MG63 (cell line): ENCODE results near the gene MTM1. TPM values are rescaled to one million over a fixed set of nuclear protein-coding genes. Genes with fewer than 3 reads are reported as not detected.

ENCODE experiments used
- DNase-seq: peaks from one replicate; pipeline ENCODE4 v3.0.0-alpha.2; 2020
- H3K27me3 ChIP-seq: fragments of 250-450 bp; sonication (Bioruptor Pico); 2 replicates; pipeline ENCODE4 v1.5.1; 2020; ENCODE audit warnings: mild to moderate bottlenecking, moderate library complexity
- H3K36me3 ChIP-seq: fragments of 250-450 bp; sonication (Bioruptor Pico); 2 replicates; pipeline ENCODE4 v1.5.1; 2020; ENCODE audit warnings: mild to moderate bottlenecking, moderate library complexity
- H3K4me3 ChIP-seq: fragments of 250-450 bp; sonication (Bioruptor Pico); 2 replicates; pipeline ENCODE4 v1.5.1; 2020; ENCODE audit warnings: mild to moderate bottlenecking, moderate library complexity
- H3K9me3 ChIP-seq: fragments of 250-450 bp; sonication (Bioruptor Pico); 2 replicates; pipeline ENCODE4 v1.5.1; 2020; ENCODE audit warnings: mild to moderate bottlenecking, moderate library complexity
- total RNA-seq: library from RNA; depleted of rRNA; stranded (reverse); fragments of >200 nt; shearing (Covaris generic); gene quantifications from 2 replicates; pipeline ENCODE4 v1.2.3, GENCODE V29; 2014; ENCODE audit warnings: low replicate concordance

Gene MTM1
- total RNA-seq, 1 experiment from 2014 or later = 8.7 TPM

GRCh38 chrX:150544835-150545770 lies 23.3 kb upstream of the MTM1 start:
- no peak for DNase-seq
- no peak overlapping the region for H3K4me3 ChIP-seq
- H3K9me3 ChIP-seq = no peaks in the 10 kb centered on the region
- H3K27me3 ChIP-seq = no peaks in the 10 kb centered on the region
- H3K36me3 ChIP-seq = no peaks in the 10 kb centered on the region

DNA sequence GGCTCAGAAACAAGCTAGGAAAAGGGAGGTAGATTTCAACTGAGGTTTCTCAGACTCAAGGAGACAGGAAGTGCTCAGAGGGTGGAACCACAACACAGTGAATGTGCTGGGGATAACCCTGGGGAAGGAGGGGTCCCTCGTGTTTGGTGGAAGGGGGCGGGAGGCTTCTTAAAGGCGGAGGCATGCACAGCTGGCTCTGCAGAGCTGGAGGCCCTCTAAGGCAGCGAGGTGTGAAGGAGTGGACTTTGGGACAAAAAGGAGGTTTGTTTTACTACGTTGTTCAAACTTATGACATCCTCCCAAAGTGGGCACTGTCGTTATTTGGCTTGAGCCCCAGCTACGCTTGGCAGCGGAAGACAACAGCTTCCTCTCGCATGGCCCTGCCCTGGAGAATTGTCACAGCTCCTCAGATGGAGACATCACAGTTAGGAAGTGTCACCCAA lies 21.7 kb upstream of the MTM1 start:
- H3K36me3 ChIP-seq = no peaks in the 10 kb centered on the region
- H3K4me3 ChIP-seq = no peak overlapping the region
- H3K27me3 ChIP-seq = no peaks in the 10 kb centered on the region
- peak; percentile 14 for DNase-seq
- H3K9me3 ChIP-seq = no peaks in the 10 kb centered on the region

- Histone ChIP-seq H3K36me3 (no peaks in the 10 kb centered on the region), H3K4me3 (peak overlapping the region; percentile 15), H3K9me3 (no peaks in the 10 kb centered on the region), H3K27me3 (no peaks in the 10 kb centered on the region)
- peak; percentile 80 for DNase-seq
These were observed 20.9 kb upstream of the MTM1 start for GRCh38 chrX:150547375-150548115.

DNA sequence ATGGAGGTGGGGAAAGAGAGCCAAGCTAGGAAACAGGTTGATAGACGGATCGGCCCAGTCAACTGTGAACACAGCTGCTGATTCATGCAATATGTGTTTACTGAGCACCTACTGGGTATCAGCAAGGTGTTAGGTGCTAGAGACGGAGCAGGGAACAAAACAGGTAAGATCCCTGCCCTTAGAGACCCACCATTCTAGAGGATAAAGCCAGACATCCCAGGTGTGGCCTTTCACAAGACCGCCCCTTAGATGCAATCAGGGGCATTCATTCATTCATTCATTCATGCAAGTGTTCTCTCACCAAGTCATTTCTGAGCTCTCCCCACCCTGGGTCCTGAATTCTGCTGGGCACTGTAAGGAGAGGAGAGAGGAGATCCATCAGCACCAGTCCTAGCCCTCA lies 20.2 kb upstream of the MTM1 start:
- peak overlapping the region; percentile 15; the same call in 1 of the 2 replicates for H3K4me3 ChIP-seq
- no peaks in the 10 kb centered on the region for H3K36me3 ChIP-seq
- H3K27me3 ChIP-seq = no peaks in the 10 kb centered on the region
- no peaks in the 10 kb centered on the region for H3K9me3 ChIP-seq
- DNase-seq = no peak

- Histone ChIP-seq H3K9me3 (no peaks in the 10 kb centered on the region), H3K4me3 (no peak overlapping the region), H3K27me3 (no peaks in the 10 kb centered on the region), H3K36me3 (no peaks in the 10 kb centered on the region)
- DNase-seq = peak; percentile 60
These were observed 19.7 kb upstream of the MTM1 start for GRCh38 chrX:150548684-150549083.

DNA sequence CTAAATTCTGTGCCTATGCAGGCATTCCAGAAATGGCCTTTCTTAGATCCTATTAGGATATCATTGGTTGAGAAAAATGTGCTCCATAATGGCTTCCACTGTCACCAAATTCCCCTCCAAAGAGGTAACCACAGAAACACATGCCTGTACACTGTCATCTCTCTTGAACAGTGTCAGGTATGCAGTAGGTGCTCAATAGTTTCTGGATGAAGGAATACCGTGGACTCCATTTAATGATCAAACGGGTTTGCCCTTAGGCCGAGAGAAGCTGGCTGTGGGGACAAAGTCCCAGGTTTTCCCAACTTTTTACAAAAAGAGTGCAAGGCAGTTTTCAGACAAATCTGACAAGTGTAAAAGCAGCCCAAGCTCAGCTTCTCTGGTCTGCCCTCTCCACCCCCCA lies 16.5 kb upstream of the MTM1 start:
- Histone ChIP-seq H3K9me3 (no peaks in the 10 kb centered on the region), H3K27me3 (no peaks in the 10 kb centered on the region), H3K36me3 (no peaks in the 10 kb centered on the region), H3K4me3 (no peak overlapping the region)
- DNase-seq = no peak

- H3K27me3 ChIP-seq = no peaks in the 10 kb centered on the region
- H3K36me3 ChIP-seq = no peaks in the 10 kb centered on the region
- H3K4me3 ChIP-seq = no peak overlapping the region
- H3K9me3 ChIP-seq = no peaks in the 10 kb centered on the region
- DNase-seq = no peak
These were observed 10.0 kb upstream of the MTM1 start for GRCh38 chrX:150558424-150558823.

- Histone ChIP-seq H3K27me3 (no peaks in the 10 kb centered on the region), H3K9me3 (no peaks in the 10 kb centered on the region), H3K36me3 (no peaks in the 10 kb centered on the region), H3K4me3 (no peak overlapping the region)
- no peak for DNase-seq
These were observed 3.6 kb upstream of the MTM1 start for GRCh38 chrX:150564838-150565237.

DNA sequence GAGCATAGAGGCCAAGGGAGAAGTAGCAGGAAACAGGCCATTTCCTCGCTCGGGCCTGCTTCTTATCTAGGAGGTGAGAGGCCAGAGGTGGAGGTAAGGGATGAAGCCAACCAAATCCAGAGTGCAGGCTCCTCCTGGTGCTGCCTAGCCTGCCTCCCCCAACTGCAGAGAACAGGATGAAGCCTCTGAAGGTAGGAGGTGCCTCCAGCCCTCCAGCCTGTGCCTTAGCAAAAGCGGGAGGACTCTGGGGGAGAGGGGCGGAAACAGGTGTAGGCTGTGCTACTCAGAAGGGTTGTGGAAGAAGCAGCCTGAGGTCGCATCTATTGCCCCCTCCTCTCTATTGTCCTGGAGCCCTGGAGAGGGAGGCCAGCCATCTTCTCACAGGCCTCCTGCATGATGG lies 2.9 kb upstream of the MTM1 start:
- no peaks in the 10 kb centered on the region for H3K36me3 ChIP-seq
- no peaks in the 10 kb centered on the region for H3K27me3 ChIP-seq
- H3K4me3 ChIP-seq = no peak overlapping the region
- DNase-seq = no peak
- H3K9me3 ChIP-seq = no peaks in the 10 kb centered on the region

DNA sequence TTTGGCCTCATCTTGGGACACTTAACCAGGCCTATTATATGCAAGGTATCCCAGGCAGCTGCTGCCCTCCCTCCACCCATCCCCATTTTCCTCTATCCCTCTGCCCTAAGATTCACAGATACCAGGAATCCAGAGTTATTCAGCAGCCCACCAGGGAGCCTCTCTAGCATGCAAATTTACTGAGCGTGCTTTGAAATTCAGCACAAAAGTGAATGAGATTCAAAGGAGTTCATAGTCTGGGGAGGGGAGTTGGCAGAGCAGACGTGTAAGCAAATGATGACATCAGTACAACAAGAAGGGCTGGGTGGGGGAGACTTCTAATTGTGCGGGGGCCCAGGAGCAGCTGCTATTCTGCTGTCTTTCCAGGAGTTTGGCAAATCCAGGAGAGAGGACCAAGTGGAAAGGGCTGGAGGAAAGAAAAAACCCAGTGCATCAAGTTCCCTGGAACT lies 1.7 kb upstream of the MTM1 start:
- H3K4me3 ChIP-seq = no peak overlapping the region
- no peak for DNase-seq
- no peaks in the 10 kb centered on the region for H3K36me3 ChIP-seq
- no peaks in the 10 kb centered on the region for H3K27me3 ChIP-seq
- no peaks in the 10 kb centered on the region for H3K9me3 ChIP-seq

GRCh38 chrX:150567645-150568319 lies 639 bp upstream of the MTM1 start:
- DNase-seq = no peak
- H3K27me3 ChIP-seq = no peaks in the 10 kb centered on the region
- no peaks in the 10 kb centered on the region for H3K9me3 ChIP-seq
- H3K36me3 ChIP-seq = no peaks in the 10 kb centered on the region
- peak overlapping the region; percentile 33 for H3K4me3 ChIP-seq

DNA sequence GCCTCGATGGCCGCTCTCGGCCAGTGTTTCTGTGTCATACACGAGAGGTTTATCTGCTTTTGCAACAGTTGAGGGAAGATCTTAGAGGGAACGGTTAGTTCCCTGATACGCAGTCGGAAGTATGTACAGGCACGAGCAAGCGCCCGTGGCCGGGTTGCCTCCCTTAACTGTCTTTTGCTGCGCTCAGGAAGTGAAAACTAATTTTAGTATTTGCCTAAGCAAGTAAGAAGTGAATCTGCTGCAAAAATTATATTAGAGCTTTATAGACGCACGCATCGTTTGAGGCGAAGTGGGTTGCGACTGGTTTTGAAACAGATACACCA lies 695 bp downstream of the MTM1 start:
- H3K36me3 ChIP-seq = no peaks in the 10 kb centered on the region
- no peaks in the 10 kb centered on the region for H3K9me3 ChIP-seq
- DNase-seq = no peak
- H3K4me3 ChIP-seq = peak overlapping the region; percentile 71
- H3K27me3 ChIP-seq = no peaks in the 10 kb centered on the region

DNA sequence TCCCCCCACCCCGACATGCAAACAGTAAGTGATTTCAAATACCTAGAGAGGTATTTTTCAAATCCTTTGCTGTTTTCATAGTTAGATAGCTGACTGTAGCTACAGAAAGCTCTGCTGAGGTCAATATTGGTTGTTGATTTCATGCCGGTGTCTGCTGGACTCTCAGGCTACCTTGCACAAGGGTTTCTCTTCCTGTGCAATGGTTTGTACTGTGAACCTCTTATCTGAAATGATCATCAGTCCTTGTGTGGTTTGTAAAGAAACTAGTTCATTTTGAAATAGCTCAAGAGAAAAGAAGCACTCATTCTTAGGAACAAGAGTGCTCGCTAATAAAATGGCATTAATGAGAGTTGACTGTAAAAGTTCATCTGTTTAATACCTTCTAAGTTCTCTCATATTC lies 2.1 kb downstream of the MTM1 start:
- Histone ChIP-seq H3K27me3 (no peaks in the 10 kb centered on the region), H3K4me3 (no peak overlapping the region), H3K9me3 (no peaks in the 10 kb centered on the region), H3K36me3 (no peaks in the 10 kb centered on the region)
- DNase-seq = no peak

DNA sequence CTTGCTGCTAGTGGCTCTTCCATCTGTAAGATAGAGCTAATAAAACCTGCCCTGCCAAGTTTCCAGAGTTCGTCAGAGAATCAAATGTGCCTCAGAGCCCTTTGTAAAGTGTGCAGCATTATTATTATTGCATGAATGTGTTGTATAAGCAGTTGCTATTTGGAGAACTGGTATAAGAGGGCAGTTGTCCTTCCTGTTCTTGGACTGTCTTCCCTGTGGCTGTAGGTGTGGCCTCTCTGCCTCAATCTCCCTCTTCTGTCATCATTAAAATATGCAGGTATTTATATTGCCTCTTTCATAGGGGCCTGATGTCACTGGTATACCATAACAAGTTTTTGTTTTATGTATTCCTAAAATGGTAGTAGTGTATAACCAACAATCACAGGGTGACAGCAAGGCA lies 3.8 kb downstream of the MTM1 start:
- no peak for DNase-seq
- Histone ChIP-seq H3K36me3 (no peaks in the 10 kb centered on the region), H3K27me3 (no peaks in the 10 kb centered on the region), H3K9me3 (no peaks in the 10 kb centered on the region), H3K4me3 (no peak overlapping the region)

- Histone ChIP-seq H3K9me3 (no peaks in the 10 kb centered on the region), H3K36me3 (no peaks in the 10 kb centered on the region), H3K4me3 (no peak overlapping the region), H3K27me3 (no peaks in the 10 kb centered on the region)
- no peak for DNase-seq
These were observed 4.7 kb downstream of the MTM1 start for GRCh38 chrX:150573106-150573505.

DNA sequence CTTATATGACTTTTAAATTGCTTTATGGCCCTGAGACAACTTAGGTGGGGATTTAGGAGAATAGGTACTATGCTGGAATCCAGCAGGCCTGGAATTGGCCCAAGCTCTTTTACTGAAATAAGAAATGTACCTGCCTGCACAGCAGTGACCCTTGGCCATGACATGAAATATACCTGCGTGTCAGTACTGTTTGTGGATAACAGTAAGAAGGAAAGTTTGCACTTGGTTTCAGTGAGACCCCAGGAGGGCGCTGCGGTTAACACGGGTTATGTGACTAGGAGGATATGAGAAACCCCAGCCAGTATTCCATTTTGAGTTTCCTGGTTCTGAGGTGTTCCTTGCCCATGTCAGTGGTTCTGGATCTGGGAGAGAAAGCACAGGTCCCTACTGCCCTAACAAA lies 5.3 kb downstream of the MTM1 start:
- H3K9me3 ChIP-seq = no peaks in the 10 kb centered on the region
- no peaks in the 10 kb centered on the region for H3K36me3 ChIP-seq
- no peak for DNase-seq
- no peaks in the 10 kb centered on the region for H3K27me3 ChIP-seq
- no peak overlapping the region for H3K4me3 ChIP-seq
